ENCODE results near the gene TMPRSS11A.

Gene TMPRSS11A

DNA sequence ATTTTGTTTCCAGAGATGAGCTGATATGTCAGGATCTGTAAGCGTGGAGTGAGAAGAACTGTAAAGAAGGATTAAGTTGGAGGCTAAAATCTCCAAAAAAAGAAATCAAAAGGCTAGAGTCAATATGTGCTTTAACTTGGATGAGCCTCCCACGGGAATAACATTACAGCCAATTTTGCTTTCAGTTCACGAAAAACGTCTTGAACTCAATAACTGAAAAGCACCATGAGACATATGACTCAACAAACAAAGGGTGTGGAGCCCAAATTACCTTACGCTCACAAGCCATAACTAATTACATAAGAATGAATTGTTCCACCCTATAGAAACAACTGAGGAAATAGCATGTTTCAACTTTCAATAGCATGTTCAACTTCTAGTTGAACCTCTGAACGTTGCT lies 101.8 kb downstream of the TMPRSS11A start:
- DNase-seq: no peak

Measured in NCI-H146 (cell line).